K562 (cell line): ENCODE measurements around the gene CARD9. TPM values are rescaled to one million over a fixed set of nuclear protein-coding genes. Genes with fewer than 3 reads are reported as not detected.

Experiments
- CHD1 ChIP-seq: fragments of 200-600 bp; sonication (generic); IDR thresholded peaks from one replicate; pipeline ENCODE4 v1.6.1; 2012; ENCODE audit warnings: mild to moderate bottlenecking, moderate library complexity, low read length, inconsistent platforms
- LARP7 ChIP-seq: fragments of 450-650 bp; IDR thresholded peaks from 2 replicates; pipeline ENCODE4 v1.6.1; 2016
- MEF2D ChIP-seq: conservative IDR thresholded peaks from 2 replicates; pipeline ENCODE4 v1.6.1; 2016; ENCODE audit warnings: low read depth, missing genetic modification characterization, missing compliant biosample characterization
- NFIC ChIP-seq: fragments of 450-650 bp; IDR thresholded peaks from 2 replicates; pipeline ENCODE4 v1.6.1; 2017; ENCODE audit warnings: mild to moderate bottlenecking, inconsistent platforms
- NRF1 ChIP-seq, 2 experiments: fragments of 450-650 bp; IDR thresholded peaks in 1 of 2; conservative IDR thresholded peaks in 1 of 2; 2 replicates each; pipeline ENCODE4 v1.6.1; 2014; ENCODE audit warnings: mild to moderate bottlenecking in 2 of 2
- POLR2A ChIP-seq: fragments of 450-650 bp; conservative IDR thresholded peaks from 2 replicates; pipeline ENCODE4 v1.6.1; 2016
- RFX5 ChIP-seq: IDR thresholded peaks from 2 replicates; pipeline ENCODE4 v1.6.1; 2011; ENCODE audit warnings: low read depth, mild to moderate bottlenecking, improper control_type of control experiment, low read length
- SMAD2 ChIP-seq: fragments of 150-350 bp; IDR thresholded peaks from 2 replicates; pipeline ENCODE4 v1.6.1; 2014; ENCODE audit warnings: low read depth, mild to moderate bottlenecking, low read length
- ZC3H4 ChIP-seq: sonication (generic); formaldehyde crosslinking; IDR thresholded peaks from 2 replicates; pipeline ENCODE4 v1.9.0; 2021; ENCODE audit warnings: missing genetic modification reagents, borderline replicate concordance
- polyA plus RNA-seq, 8 experiments: library from polyadenylated mRNA; depleted of rRNA in 4 of 8; stranded (reverse) in 5 of 8; unstranded in 3 of 8; fragments of >200 nt; fragmentation: Nextera tagmentation in 2 of 8; fragmentation: Illumina TruSeq in 1 of 8; extraction: Ambion mirVana in 2 of 8; extraction: Trizol in 1 of 8; gene quantifications; 2 replicates each; pipeline versions ENCODE4 v1.2.1 to v1.2.3, GENCODE V29; 2011 to 2014; ENCODE audit warnings: inconsistent platforms in 1 of 8, missing spikeins in 1 of 8
- total RNA-seq, 7 experiments: library from RNA; depleted of rRNA in 6 of 7; stranded (reverse); fragments of >200 nt in 6 of 7; fragmentation: Illumina TruSeq in 2 of 7; extraction: Trizol in 2 of 7; gene quantifications; 2 replicates each; pipeline versions ENCODE4 v1.2.1 to v1.2.3, GENCODE V29; 2011 to 2021; ENCODE audit warnings: low replicate concordance in 1 of 7
- TF ChIP-seq, protein P1 (sequence below), 2 experiments: fragments of 450-650 bp in 1 of 2; sonication (generic) in 1 of 2; formaldehyde crosslinking in 1 of 2; IDR thresholded peaks; 2 replicates each; pipeline versions ENCODE4 v1.7.1 to v1.9.0; 2016 to 2022; ENCODE audit warnings: inconsistent platforms in 1 of 2, mild to moderate bottlenecking in 1 of 2, missing genetic modification reagents in 1 of 2
- TF ChIP-seq, protein P2 (sequence below), 2 experiments: fragments of 450-650 bp; conservative IDR thresholded peaks; 2 replicates each; pipeline ENCODE4 v1.6.1; 2017; ENCODE audit warnings: mild to moderate bottlenecking in 2 of 2, moderate library complexity in 2 of 2
- TF ChIP-seq, protein P3 (sequence below): fragments of 250-450 bp; sonication (Bioruptor Pico); IDR thresholded peaks from 2 replicates; pipeline ENCODE4 v1.8.0; 2021; ENCODE audit warnings: moderate library complexity, mild to moderate bottlenecking, inconsistent platforms
- TF ChIP-seq, protein P4 (sequence below): fragments of 450-650 bp; IDR thresholded peaks from 2 replicates; pipeline ENCODE4 v1.6.1; 2014; ENCODE audit warnings: low read depth, mild to moderate bottlenecking, moderate library complexity, borderline replicate concordance

The CARD9 gene
- total and polyA plus RNA-seq, 9 of the 15 experiments (the other 6 are each of a cell fraction or from before 2014, with no cell fraction given), result 1.7 to 53.0 (median 9.7) TPM

DNA sequence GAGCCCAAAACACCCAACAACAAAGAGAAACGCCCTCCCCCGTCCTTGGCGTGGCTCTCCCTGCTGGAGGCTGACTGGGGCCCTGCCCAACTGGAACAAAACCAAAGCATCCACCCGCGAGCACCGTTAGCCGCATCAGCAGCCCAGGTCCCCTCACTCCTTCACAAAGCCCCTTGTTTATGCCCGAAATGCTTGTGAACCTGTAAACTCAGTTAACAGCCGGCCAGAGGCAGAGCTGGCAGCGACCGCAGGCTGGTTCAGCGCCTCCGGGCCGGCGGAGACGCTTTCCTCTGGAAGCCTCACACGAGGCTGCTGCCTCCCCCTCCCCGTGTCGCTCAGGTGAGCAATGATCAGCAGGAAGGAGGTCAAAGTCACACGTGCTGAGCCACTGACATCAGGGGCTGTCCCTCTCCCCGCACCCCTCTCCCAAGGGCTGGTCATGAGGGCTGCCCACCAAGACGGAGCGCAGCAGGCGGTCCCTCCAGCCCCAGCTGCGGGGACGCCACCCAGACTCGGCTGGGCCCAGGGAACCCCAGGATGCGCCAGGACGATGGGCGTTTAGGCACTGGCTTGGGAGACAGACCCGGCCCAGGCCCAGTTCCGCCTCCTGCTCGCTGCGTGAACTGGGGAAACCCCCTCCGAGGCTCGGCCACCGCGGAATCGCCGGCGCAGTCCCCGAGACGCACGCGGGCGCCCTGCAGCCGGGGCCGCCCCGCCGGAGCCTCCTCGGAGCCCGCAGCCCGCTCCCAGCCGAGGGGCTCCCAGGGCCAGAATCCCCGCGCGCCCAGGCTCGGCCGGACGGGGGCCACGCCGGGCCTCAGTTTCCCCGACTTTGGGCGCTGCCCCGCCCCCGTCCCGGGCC, 25.9 kb upstream of the CARD9 start (continued):
- TF ChIP-seq ZC3H4 (CRISPR knock-in tag) (no peak), RFX5 (no peak), SMAD2 (no peak), NFIC (no peak), MEF2D (tag) (no peak), CHD1 (peak; percentile 42), LARP7 (no peak), POLR2A (no peak), NRF1 (conservative IDR thresholded peaks at IDR 0.05 in 1 of 2, IDR thresholded peaks at IDR 0.05 in 1 of 2) (peak in 1 of 2 experiments; percentile 5; a peak in 1 of 4 replicates)
- TF ChIP-seq, protein P1, sequence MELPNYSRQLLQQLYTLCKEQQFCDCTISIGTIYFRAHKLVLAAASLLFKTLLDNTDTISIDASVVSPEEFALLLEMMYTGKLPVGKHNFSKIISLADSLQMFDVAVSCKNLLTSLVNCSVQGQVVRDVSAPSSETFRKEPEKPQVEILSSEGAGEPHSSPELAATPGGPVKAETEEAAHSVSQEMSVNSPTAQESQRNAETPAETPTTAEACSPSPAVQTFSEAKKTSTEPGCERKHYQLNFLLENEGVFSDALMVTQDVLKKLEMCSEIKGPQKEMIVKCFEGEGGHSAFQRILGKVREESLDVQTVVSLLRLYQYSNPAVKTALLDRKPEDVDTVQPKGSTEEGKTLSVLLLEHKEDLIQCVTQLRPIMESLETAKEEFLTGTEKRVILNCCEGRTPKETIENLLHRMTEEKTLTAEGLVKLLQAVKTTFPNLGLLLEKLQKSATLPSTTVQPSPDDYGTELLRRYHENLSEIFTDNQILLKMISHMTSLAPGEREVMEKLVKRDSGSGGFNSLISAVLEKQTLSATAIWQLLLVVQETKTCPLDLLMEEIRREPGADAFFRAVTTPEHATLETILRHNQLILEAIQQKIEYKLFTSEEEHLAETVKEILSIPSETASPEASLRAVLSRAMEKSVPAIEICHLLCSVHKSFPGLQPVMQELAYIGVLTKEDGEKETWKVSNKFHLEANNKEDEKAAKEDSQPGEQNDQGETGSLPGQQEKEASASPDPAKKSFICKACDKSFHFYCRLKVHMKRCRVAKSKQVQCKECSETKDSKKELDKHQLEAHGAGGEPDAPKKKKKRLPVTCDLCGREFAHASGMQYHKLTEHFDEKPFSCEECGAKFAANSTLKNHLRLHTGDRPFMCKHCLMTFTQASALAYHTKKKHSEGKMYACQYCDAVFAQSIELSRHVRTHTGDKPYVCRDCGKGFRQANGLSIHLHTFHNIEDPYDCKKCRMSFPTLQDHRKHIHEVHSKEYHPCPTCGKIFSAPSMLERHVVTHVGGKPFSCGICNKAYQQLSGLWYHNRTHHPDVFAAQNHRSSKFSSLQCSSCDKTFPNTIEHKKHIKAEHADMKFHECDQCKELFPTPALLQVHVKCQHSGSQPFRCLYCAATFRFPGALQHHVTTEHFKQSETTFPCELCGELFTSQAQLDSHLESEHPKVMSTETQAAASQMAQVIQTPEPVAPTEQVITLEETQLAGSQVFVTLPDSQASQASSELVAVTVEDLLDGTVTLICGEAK (IDR thresholded peaks at IDR 0.05), result no peak
- TF ChIP-seq, protein P1 (CRISPR knock-in tag; IDR thresholded peaks at IDR 0.05), result no peak
- TF ChIP-seq, protein P2, sequence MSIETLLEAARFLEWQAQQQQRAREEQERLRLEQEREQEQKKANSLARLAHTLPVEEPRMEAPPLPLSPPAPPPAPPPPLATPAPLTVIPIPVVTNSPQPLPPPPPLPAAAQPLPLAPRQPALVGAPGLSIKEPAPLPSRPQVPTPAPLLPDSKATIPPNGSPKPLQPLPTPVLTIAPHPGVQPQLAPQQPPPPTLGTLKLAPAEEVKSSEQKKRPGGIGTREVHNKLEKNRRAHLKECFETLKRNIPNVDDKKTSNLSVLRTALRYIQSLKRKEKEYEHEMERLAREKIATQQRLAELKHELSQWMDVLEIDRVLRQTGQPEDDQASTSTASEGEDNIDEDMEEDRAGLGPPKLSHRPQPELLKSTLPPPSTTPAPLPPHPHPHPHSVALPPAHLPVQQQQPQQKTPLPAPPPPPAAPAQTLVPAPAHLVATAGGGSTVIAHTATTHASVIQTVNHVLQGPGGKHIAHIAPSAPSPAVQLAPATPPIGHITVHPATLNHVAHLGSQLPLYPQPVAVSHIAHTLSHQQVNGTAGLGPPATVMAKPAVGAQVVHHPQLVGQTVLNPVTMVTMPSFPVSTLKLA (conservative IDR thresholded peaks at IDR 0.05), result 0 out of 4 replicates have a peak, but pooled peaks have one; percentile 5 to 33
- TF ChIP-seq, protein P3, sequence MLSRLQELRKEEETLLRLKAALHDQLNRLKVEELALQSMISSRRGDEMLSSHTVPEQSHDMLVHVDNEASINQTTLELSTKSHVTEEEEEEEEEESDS (CRISPR knock-in tag), result no peak
- TF ChIP-seq, protein P4, sequence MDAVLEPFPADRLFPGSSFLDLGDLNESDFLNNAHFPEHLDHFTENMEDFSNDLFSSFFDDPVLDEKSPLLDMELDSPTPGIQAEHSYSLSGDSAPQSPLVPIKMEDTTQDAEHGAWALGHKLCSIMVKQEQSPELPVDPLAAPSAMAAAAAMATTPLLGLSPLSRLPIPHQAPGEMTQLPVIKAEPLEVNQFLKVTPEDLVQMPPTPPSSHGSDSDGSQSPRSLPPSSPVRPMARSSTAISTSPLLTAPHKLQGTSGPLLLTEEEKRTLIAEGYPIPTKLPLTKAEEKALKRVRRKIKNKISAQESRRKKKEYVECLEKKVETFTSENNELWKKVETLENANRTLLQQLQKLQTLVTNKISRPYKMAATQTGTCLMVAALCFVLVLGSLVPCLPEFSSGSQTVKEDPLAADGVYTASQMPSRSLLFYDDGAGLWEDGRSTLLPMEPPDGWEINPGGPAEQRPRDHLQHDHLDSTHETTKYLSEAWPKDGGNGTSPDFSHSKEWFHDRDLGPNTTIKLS, result 0 out of 2 replicates have a peak, but pooled peaks have one; percentile 11
